Fibroblast of skin of scalp (primary cell): ENCODE data around the gene BTAF1.

Experiments used
- DNase-seq: peaks from one replicate; pipeline ENCODE4 v3.0.0-alpha.2; 2013

BTAF1 gene

GRCh38 chr10:91908337-91909116 lies 15.0 kb upstream of the BTAF1 start:
- peak; percentile 83 for DNase-seq

- DNase-seq = peak; percentile 48
These were observed 14.4 kb upstream of the BTAF1 start, which contains the start of gene FGFBP3 for GRCh38 chr10:91909117-91909677. FGFBP3 (minus strand) TSS chr10:91909486; CDS start chr10:91908969, 517 bp downstream.

DNA sequence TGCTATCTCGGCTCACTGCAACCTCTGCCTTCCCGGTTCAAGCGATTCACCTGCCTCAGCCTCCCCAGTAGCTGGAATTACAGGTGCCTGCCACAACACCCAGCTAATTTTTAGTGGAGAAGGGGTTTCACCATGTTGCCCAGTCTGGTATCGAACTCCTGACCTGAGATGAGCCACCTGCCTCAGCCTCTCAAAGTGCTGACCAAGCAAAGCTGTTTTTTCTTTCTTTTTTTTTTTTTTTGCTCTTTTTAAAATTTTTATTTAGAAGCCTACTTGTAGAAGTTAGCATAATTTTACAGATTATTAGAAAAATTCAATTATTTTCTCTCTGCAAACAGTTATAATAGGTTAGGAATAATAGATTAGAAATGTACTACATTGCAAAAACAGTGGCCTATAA lies 13.1 kb upstream of the BTAF1 start:
- no peak for DNase-seq

DNA sequence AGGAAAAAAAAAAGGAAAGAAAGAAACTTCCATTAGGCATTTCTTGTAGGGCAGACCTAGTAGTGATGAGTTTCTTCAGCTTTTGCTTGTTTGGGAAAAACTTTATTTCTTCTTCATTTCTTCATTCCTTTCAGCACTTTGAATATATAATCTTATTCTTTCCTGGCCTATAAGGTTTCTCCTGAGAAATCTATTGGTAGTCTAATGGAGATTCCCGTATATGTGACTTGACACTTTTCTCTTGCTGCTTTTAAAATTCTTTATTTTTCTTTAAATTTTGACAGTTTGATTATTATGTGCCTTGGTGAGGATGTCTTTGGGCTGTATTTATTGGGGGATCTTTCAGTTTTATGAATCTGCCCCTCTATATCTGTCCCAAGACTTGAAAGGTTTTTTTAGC lies 3.9 kb upstream of the BTAF1 start:
- DNase-seq = no peak

GRCh38 chr10:91924212-91925021 lies 847 bp downstream of the BTAF1 start:
- no peak for DNase-seq

GRCh38 chr10:91925022-91925320 lies 1.4 kb downstream of the BTAF1 start:
- no peak for DNase-seq

DNA sequence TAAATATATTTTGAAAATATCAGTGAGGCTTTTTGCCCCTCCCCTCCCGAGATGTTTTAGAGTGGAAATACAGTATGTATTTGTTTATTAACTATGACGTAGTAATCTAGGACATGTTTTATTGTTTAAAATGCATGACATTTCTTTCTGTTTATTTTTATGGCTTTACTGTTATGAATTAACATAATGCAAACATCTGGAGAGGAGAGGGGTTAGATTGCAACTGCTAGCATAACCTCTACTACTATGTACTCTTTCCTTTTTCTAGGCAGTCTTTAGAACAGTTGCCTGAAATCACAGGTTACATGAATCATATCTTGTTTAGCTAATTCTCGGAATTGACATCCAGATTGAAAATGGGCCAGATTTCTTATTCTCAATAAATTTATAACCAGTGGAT lies 7.4 kb downstream of the BTAF1 start:
- no peak for DNase-seq

- DNase-seq = no peak
These were observed 8.1 kb downstream of the BTAF1 start for GRCh38 chr10:91931526-91932190.

GRCh38 chr10:91932737-91933136 lies 9.2 kb downstream of the BTAF1 start:
- DNase-seq = no peak

- no peak for DNase-seq
These were observed 12.3 kb downstream of the BTAF1 start for GRCh38 chr10:91935886-91936285.

DNA sequence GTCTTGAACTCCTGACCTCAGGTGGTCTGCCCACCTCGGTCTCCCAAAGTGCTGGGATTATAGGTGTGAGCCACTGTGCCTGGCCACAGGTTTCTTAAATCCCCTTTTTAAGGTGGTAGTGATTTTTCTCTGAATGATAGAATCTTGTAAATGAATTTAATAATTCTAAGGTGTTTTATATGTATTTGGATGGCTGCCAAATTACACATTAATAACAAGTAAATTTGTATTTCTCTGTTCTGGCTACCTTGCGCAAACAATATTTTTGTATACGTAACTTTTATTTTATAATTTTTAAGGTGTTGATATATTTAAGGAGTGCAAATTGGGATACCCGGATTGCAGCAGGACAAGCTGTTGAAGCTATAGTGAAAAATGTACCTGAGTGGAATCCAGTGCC lies 16.1 kb downstream of the BTAF1 start:
- DNase-seq = no peak

GRCh38 chr10:91941426-91941825 lies 17.9 kb downstream of the BTAF1 start:
- peak; percentile 5 for DNase-seq

DNA sequence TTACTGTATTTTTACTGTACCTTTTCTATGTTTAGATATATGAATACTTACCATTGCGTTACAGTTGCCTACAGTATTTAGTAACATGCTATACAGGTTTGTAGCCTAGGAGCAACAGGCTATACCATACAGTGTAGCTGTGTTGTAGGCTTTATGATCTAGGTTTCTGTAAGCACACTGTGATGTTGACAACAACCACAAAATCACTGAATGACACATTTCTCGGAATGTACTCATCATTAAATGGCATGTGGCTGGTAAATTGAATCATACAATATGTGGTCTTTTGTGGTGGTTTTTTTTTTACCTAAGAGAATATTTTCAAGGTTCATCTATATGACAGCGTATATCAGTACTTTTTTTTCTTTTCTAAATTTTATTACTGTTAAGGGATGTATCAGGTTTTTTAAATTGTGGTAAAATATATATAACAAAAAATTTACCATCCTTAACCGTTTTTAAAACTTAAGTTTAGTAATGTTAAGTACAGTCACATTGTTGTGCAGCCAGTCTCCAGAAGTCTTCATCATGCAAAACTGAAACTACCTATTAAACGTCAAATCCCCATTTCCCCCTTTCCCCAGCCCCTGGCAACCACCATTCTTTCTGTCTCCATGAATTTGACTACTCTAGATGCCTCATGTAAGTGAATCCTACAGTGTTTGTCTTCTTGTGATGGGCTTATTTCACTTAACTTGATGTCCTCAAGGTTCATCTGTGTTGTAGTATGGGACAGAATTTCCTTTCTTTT lies 21.5 kb downstream of the BTAF1 start:
- peak; percentile 42 for DNase-seq

DNA sequence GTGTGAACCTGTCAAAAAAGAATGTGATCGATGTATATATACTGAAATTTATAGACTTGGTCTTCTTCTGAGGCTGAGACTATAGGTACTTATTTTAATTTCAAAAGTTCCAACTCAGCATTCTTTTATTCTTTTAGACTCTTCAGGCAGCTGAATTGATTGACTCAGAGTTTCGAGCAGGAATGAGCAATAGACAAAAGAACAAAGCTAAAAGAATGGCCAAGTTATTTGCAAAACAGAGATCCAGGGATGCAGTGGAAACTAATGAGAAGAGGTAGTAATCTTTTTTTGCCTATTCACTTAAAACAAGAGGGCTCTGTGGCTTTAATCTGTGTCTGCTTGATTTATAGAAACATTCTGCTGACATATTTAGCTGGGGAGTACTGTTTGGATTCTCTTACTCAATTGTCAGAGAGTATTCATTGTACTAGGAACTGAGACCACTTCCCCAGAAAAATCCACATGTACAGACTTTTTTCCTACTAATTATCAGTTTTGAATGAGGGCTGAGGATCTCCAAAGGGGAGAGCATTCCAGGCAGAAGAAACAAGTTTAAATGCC lies 30.1 kb downstream of the BTAF1 start:
- DNase-seq = no peak

- DNase-seq = no peak
These were observed 31.5 kb downstream of the BTAF1 start for GRCh38 chr10:91955114-91955513.

- no peak for DNase-seq
These were observed 33.5 kb downstream of the BTAF1 start for GRCh38 chr10:91957091-91957490.

DNA sequence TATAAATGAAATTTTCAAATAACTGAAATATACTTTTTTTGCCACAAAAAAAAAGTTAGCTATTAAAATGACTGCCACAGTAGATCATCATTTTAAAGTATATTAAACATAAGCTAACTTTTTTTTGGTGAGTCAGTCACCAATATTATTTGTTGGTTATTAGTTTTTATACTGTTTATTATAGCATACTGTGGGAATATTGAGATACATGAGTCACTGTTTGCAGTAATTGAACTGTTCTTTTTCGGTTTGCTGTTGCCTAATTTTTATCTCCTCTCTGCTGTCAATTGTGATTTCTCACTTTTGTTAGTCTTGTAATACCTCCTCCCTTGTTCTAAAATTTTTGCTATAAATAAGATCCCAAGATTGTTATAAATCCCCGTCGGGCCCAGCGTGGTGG lies 45.7 kb downstream of the BTAF1 start:
- DNase-seq = no peak

- DNase-seq = peak; percentile 68
These were observed 51.4 kb downstream of the BTAF1 start for GRCh38 chr10:91974960-91975359.

GRCh38 chr10:91975438-91975837 lies 51.9 kb downstream of the BTAF1 start:
- no peak for DNase-seq

DNA sequence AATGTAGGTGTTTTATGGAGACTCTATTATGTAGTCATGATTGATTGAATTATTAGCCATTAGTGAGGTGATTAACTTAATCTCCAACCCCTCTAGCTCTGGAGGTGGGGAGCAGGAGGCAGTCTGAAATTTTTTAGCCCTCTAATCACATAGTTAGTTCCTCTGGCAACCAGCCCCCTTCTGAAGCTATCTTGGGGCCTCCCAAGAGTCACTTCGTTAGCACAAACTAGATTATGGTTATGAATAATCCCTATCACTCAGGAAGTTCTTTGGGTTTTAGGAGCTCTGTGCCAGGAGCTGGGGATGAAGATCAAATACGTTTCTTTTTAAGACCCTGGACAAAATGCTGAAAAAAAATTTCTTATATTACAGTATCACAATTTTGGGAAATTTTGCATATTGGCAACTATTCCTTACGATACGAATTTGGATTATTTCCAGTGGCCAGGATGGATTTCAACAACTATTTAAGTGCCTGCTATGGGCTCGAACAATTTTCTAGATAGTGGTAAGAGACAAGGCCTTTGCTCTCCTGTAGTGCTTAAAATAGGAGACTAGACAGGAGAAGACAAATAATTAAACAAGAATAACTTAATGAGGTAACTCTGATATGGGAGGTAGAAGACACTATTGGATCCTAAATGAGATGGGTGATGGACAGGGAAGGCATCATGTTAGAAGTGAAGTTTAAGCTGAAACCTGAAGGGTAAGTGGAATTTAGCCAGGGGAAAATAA lies 52.9 kb downstream of the BTAF1 start:
- no peak for DNase-seq

- no peak for DNase-seq
These were observed 53.9 kb downstream of the BTAF1 start for GRCh38 chr10:91977491-91977890.
